HG02623 (cell line): ENCODE data around the gene GPX5.
A peak's percentile ranks its signal among the peaks of the same experiment; 100 is the strongest.
"Not testable (repeated sequence)": the region's sequence is repeated elsewhere in the genome, so short reads cannot be mapped to it uniquely, and the experiment has no call there.

ENCODE experiments used
- ATAC-seq: cut with Tn5 transposase; IDR thresholded peaks from one replicate; pipeline ENCODE4 v1.9.1; 2021; ENCODE audit warnings: moderate library complexity; ENCODE audit not compliant: unreplicated experiment

Gene GPX5

GRCh38 chr6:28525496-28526039 is at the start of gene GPX5:
TSS of gene GPX5 (plus strand) at chr6:28525881. CDS start at chr6:28526014, 133 bp downstream.
- ATAC-seq, result no peak

- no peak for ATAC-seq
These were observed 47.2 kb upstream of the GPX5 start for GRCh38 chr6:28478518-28478917.

- no peak for ATAC-seq
These were observed 45.3 kb upstream of the GPX5 start for GRCh38 chr6:28480253-28480932.

GRCh38 chr6:28485482-28485881 is 40.2 kb upstream of the GPX5 start:
- no peak for ATAC-seq

GRCh38 chr6:28486533-28486932 is 39.1 kb upstream of the GPX5 start:
- no peak for ATAC-seq

GRCh38 chr6:28486988-28487742 is 38.5 kb upstream of the GPX5 start:
- ATAC-seq, result no peak

GRCh38 chr6:28488916-28489365 is 36.7 kb upstream of the GPX5 start:
- ATAC-seq, result no peak

- ATAC-seq, result peak; percentile 67
These were observed 36.1 kb upstream of the GPX5 start for GRCh38 chr6:28489366-28490204.

- no peak for ATAC-seq
These were observed 35.3 kb upstream of the GPX5 start for GRCh38 chr6:28490205-28490890.

- ATAC-seq, result no peak
These were observed 33.7 kb upstream of the GPX5 start for GRCh38 chr6:28491984-28492317.

GRCh38 chr6:28496099-28496779 is 29.4 kb upstream of the GPX5 start:
- ATAC-seq, result no peak

- no peak for ATAC-seq
These were observed 28.4 kb upstream of the GPX5 start for GRCh38 chr6:28497306-28497705.

- ATAC-seq, result no peak
These were observed 27.8 kb upstream of the GPX5 start for GRCh38 chr6:28497893-28498292.

- no peak for ATAC-seq
These were observed 24.4 kb upstream of the GPX5 start for GRCh38 chr6:28501259-28501658.

GRCh38 chr6:28502136-28502535 is 23.5 kb upstream of the GPX5 start:
- ATAC-seq, result not testable (repeated sequence)

- ATAC-seq, result not testable (repeated sequence)
These were observed 22.9 kb upstream of the GPX5 start for GRCh38 chr6:28502709-28503305.

GRCh38 chr6:28505733-28506132 is 19.9 kb upstream of the GPX5 start:
- no peak for ATAC-seq

- ATAC-seq, result no peak
These were observed 18.7 kb upstream of the GPX5 start for GRCh38 chr6:28506807-28507475.

GRCh38 chr6:28511628-28512300 is 13.9 kb upstream of the GPX5 start:
- no peak for ATAC-seq
